Fibroblast of skin of right quadriceps (primary cell): ENCODE results near the gene KLHL40.

Experiments
- DNase-seq: peaks from one replicate; pipeline ENCODE4 v3.0.0-alpha.2; 2013

Gene KLHL40

DNA sequence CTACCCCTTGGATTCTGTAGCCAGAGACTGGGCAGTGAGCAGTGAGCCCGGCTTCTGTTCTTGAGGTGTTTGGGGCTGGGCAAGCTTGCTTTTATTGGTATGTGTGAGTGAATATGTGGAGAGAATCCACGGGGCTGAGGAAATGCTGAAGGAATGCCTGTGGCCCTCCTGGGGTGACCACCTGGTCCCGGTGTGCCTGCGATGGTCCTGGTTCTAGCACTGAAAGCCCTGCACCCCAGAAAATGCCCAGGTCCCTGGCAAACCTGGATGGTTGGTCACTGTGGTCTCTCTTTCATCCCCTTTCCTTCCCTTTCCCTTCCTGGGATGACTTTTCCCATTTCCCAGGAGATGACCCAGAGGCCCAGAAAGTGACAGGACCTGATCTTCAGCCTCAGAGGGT lies 27.7 kb upstream of the KLHL40 start:
- no peak for DNase-seq

DNA sequence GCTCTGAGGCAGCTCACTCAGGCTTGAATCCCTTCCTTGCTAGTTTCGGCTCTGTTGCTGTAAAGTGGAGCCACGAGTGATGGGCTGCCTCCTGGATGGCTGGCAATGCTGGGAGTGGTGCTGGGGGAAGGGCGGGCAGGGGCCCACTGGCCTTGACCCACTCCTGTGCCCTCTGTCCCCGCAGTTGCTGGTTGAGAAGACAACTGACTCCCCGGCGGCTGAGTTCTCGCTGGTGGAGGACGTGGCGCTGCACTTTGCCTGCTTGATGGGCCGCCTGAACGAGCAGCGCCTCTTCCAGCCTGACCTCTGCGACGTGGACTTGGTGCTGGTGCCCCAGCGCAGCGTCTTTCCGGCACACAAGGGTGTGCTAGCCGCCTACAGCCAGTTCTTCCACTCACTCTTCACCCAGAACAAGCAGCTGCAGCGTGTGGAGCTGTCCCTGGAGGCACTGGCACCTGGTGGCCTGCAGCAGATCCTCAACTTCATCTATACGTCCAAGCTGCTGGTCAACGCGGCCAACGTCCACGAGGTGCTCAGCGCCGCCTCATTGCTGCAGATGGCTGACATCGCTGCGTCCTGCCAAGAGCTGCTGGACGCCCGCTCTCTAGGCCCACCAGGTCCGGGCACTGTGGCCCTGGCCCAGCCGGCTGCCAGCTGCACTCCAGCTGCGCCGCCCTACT lies 27.1 kb upstream of the KLHL40 start:
- no peak for DNase-seq

DNA sequence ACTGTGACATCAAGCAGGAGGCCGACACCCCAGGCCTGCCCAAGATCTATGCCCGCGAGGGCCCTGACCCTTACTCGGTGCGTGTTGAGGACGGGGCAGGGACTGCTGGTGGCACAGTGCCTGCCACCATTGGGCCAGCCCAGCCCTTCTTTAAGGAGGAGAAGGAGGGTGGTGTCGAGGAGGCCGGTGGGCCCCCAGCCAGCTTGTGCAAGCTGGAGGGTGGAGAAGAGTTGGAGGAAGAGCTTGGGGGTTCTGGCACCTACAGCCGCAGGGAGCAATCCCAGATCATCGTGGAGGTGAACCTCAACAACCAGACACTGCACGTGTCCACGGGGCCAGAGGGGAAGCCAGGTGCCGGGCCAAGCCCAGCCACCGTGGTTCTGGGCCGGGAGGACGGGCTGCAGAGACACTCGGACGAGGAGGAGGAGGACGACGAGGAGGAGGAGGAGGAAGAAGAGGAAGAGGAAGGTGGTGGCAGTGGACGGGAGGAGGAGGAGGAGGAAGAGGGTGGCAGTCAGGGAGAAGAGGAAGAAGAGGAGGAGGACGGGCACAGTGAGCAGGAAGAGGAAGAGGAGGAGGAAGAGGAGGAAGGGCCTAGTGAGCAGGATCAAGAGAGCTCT lies 26.5 kb upstream of the KLHL40 start:
- DNase-seq: no peak

DNA sequence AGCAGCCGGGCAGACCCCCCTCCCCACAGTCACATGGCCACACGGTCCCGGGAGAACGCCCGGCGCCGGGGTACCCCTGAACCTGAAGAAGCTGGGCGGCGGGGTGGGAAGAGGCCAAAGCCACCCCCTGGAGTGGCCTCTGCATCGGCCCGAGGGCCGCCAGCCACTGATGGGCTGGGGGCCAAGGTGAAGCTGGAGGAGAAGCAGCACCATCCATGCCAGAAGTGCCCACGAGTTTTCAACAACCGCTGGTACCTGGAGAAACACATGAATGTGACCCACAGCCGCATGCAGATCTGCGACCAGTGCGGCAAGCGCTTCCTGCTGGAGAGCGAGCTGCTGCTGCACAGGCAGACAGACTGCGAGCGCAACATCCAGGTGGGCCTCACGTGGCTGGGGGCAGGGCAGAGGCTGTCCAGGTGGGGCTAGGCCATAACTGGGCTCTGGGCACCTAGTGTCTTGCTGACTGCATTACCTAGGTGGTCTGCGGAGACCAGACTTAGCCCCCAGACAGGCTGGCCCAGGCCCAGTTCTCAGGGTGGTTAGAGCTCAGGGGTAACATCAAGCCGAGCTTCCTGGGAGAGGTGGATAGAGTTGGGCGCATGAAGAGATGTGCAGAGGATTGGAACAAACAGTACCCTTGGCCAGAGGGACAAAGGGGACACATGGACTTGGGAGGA lies 25.7 kb upstream of the KLHL40 start:
- DNase-seq: no peak

DNA sequence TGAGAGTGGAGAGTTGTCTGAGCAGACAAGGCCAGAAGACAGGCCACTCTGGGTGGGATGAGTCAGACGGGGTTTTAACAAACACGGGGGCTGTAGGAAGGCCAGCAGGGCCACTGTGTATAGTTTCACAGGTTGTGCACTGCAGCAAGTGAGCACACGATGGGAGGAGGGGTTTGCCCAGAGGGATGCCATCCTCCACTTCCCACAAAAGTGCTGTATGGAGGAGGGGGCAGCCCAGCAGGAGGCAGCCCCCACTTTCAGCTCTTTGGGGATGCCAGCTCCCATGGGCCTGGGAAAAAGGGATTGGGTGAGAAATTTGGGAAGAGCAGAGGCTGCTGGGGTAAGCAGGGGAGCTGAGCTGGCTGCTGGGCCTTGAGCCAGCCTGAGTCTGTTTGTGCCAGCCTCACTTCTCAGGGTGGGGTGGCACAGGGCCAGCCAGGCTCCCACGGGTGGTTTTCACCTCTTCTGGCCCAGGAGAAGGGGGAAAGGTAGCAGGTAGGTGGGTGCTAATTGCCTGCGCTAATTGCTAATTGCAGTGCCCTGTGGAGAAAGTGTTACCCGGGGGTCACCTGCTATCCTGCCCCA lies 25.1 kb upstream of the KLHL40 start:
- no peak for DNase-seq

DNA sequence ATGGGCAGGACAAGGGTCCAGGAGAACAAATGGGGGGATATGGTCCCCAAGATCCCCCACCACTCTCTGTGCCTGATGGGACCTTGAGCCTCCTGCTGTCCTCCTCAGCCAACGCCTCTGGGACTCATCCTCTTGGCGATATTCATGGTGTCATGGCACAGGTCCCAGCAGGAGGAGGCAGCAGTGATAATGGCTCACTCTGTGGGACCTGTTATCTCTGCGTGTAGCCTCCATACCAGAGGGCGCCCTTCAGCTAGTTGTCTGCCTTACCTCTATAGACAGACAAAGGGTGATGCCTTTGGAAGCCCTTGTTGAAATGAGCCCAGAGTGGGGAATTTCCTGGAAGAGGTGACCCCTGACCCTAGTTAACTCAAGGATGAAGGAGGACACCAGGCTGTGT lies 24.4 kb upstream of the KLHL40 start:
- DNase-seq: no peak

DNA sequence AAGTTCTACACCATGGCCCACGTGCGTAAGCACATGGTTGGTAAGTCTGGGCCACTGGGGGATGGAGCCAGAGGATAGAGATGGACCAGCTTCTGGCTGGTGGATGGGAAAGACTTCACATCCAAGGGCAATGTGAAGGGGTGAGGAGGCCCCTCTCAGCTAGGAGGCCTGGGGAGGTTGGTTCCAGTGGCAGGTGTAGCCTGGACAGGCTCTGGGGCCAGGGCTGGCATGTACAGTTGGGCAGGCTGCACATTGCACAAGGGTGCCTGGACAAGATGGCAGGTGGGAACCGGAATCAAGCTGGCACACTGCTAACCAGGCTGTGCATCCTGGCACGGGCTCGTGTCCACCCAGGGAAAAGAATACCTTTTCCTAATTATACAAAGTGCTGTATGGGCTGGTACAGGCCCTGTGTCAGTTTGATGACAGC lies 23.7 kb upstream of the KLHL40 start:
- DNase-seq: no peak

DNA sequence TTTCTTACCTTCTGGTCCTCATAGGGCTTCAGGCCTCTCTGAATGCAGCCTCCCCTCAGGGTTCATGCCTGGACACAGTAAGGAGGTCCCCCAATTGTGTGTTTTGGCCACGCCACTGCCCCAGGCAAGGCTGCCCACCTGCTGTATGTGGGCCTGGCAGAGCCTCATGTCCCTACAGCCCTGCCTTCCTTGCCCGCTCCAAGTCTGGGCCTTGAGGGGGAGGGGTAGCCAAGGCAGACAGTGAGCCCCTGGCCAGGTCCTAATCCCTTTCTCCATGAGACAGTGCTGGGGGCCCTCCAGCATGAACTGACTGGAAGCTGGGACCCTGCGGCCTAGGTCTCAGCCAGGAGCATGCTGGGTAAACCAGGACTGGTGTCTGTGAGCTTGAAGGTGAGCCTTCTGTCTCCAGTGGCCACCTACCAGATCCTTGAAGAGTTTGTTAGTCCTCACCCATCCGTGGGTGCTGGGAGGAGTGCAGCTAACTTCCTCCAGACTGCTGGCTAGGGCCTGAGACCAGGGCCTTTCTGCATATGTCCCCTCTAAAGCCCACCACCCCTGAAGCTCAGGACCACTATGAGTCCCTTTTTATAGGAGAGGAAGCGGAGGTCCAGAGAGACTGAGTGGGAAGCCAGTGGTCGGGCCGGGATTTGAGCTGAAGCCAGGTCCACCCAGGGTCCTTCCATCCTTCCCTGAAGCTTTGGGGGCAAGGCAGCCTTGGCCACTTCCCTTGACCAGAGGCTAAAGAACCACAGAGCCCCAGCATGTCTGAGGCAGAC lies 23.1 kb upstream of the KLHL40 start:
- DNase-seq: no peak

DNA sequence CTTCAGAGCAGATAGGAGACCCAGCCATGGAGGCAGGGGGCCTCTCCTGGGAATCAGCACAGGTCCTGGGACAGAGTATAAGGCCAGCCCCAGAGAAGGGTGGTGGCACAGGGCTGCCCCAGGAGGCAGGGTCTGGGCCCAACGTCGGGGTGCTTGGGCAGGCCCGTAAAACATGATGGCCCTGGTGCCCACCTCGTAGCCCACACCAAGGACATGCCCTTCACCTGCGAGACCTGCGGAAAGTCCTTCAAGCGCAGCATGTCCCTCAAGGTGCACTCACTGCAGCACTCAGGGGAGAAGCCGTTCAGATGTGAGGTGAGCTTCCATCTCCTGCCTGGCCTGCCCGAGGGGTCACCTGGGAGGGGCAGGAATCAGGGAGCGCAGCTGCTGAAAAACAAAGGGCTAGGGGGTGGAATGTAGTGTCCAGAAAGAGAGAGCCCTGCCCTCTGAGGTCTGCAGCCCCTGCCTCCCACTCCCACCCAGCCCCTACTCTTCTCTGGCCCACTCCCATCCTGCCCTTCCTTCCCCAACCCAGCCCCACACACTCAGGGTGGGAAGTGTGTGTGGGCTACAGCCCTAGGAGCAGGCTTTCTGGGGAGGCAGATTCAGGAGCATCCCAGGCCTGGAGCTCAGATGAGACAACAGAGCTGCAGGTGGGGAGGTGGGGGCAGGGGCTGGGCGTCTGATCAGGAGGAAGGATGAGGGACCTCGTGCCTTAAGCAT lies 22.4 kb upstream of the KLHL40 start:
- DNase-seq: no peak

DNA sequence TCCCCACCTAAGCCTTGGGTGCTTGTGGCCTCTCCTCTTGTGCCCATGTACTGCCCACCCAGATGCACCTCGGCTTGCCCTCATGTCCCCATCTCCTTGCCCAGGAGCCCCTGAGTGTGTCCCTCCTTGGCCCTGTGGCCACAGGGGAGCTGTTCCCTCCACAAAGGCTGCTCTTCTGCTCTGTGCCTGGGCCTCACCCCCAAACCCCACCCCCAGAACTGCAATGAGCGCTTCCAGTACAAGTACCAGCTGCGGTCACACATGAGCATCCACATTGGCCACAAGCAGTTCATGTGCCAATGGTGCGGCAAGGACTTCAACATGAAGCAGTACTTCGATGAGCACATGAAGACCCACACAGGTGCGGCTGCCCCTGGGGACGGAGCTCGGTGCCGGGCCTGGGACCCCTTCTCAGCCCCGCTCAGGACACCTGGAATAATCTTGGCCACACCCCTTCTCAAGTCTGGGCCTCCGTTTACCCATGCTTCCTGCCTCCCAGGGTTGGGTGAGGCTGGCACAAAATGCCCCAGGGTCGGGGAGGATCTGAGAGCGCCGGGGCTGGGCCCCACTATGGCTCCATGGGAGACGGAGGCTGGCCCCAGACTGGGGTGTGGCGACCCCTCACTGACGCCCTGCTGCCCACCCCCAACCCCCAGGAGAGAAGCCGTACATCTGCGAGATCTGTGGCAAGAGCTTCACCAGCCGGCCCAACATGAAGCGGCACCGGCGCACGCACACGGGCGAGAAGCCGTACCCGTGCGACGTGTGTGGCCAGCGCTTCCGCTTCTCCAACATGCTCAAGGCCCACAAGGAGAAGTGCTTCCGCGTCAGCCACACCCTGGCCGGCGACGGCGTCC lies 21.5 kb upstream of the KLHL40 start:
- DNase-seq: no peak

DNA sequence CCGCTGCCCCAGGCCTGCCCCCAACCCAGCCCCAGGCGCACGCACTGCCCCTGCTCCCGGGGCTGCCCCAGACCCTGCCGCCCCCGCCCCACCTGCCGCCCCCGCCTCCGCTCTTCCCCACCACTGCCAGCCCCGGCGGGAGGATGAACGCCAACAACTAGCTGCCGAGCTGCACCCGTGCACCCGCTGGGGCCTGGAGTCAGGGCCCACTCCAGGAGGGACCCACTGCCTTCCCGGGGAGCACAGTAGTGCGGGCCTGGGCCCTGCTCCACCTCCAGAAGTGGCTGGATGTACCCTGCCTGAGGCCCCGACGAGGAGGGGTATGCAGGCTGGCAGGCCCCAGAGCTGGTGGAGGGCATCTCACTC lies 20.9 kb upstream of the KLHL40 start:
- no peak for DNase-seq

DNA sequence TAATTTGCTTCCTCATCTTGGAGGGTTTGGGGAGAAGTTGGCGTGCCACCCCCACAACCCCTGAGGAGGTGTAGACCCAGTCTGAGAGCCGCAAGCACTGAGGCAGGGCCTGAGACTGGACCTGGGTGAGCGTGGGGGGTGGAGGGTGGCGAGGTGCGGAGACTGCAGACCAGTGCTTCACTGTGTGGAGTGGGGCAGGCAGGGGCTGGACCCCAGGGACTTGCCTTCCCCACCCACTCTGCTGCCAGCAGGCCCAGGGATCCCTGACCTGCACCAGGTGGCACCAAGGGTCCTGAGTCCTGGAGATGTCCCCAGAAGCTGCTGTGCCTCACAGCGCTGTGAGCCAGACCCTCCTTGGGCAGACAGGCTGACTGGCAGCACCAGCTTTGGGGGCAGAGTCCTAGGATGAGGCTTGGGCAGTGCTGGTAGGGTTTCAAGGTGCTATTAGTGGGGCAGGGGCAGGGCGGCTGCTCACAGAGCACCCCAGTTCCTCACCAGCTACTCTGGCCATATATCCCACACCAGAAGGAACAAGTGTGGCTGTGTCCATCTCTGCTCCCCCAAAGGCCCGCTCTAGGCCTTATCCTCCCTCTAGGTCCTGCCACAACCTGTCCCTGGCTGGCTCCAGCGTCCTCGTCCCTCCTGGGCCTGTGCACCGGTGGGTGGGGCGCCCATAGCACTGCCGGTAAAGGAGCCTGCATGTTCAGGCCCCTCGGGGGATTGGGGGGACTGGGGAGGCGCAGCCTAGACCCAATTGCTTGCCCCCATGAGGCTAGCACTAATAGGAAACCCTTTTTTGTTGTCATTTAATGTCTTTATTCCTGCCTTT lies 20.1 kb upstream of the KLHL40 start:
- DNase-seq: no peak

DNA sequence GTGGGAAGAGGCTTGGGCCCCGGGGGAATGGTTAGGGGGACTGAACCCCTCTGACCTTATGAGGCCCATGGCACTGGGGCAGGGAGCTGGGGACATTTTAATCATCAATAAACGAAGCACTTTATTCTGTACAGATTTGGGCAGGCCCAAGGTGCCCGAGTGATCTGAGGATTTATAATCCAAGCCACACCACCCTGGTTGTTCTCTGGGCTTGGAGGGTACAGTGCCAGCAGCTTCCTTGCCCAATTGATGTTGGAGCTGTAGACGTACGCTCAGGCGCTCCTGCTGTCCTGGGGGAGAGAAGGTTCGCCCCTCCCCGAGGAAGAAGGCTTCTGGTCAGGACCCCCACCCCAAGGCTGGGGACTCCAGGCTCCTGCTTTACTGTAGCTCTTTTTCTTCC lies 19.3 kb upstream of the KLHL40 start:
- DNase-seq: no peak

DNA sequence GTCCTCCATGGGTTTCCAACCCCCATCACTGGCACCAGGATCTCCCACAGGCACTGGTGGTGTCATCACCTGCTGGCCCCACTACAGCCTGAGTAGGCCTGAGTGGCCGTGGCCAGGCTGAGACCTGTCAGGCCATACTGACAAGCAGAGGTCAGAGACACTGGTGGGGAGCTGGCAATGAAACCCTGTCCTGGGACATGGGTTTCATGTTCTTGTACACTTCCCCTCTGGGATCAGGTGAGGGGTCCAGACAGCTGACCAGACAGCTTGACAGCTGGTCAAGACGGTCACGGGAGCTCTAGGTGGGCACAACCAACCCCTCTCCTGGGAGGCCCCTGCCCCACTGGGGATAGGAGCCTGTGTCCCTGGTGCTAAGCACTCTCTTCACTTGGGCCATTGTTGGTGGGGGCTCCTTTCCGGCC lies 18.7 kb upstream of the KLHL40 start:
- no peak for DNase-seq

DNA sequence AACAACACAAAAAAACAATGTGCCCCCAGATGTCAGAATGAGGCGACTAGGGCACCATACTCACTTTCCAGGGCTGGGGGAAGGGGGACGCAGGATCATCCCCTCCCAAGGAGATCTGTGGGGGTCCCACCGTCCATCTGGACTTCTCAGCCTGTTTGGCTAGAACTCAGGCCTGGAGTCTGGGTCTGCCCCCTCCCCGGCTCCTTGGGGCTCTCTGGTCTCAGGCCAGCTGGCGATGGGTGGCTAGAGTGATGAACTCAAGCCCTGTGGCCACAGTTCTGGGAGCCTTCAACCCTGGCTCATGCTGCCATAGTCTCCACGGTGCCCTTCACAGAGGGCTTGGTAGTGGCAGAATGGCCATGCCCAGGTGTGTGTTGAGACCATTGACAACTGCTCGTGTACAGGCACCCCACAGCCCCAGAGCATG lies 18.2 kb upstream of the KLHL40 start:
- no peak for DNase-seq

DNA sequence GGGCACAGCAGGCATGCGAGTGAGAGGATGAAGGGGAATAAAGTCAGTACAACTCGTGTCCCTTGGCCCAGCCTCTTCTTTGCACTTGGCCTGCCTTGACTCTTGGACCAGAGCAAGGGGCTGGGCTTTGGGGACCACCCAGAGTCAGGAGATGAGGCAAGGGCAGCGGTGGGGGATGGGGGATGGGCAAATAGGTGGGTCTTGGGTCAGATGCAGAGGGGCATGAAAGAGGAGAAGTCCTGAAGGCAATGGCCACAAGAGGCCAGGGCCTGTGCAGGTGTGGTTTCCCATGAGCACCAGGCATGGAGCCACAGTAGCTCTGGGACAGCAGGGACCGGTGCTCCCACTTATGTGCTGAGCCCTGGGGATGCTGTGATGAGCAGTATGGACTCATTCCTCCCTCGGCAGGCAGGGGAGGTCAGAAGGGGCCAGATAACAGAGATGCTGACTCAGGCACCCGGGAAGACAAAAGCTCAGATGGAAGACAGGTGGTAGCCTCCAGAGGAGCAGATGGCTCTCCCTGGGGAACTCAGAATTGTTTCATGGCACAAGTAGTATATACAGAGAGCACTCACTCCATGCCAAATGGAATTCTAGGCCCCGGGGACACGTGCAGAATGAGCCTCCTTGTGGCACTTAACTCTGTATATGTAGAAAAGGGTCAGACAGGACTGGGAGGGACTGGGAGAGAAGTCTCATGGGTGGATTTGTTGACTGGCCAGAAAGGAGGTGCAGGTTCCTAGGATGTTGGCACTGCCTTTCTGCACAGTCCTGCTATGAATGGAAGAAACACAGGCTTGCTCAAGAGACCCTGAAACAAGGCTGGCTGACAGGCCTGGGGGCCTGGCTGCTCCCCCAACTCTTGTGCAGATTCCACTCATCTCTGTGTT lies 17.6 kb upstream of the KLHL40 start:
- no peak for DNase-seq

DNA sequence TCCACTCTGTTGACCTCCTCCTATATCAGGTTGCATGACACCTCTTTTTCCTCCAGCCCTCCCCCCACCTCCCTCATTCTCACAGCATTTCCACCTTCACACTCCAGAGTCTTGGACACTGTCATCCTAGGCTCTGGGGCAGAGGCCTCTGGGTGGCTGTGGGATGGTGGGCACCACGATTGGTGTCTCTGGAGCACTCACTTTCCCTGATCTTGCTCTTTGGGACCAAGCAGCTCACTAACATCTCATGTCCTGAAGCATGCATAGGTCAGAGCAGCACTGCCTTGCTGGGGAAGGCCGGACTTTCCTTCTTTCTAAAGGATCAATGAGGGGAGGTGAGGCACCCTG lies 16.9 kb upstream of the KLHL40 start:
- DNase-seq: no peak

DNA sequence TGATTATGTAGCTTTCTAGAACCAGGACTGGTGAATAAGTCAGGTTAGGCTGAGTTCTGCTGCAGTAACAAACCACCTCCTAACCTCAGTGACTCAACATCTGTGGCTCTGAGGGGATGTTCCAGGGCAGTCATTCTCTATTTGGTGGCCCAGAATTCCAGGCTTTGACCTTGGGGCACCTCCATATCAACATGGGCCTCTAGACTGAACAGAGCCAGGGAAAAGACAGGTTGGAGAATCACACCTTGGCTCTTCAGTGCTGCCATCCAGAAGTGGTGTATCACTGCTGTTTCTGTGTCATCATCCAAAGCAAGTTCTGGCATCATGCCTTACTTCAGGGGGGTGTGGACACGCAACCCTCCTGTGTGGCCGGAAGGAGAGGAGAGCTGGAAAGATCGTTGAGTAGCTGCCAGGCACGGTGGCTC lies 16.5 kb upstream of the KLHL40 start:
- no peak for DNase-seq

DNA sequence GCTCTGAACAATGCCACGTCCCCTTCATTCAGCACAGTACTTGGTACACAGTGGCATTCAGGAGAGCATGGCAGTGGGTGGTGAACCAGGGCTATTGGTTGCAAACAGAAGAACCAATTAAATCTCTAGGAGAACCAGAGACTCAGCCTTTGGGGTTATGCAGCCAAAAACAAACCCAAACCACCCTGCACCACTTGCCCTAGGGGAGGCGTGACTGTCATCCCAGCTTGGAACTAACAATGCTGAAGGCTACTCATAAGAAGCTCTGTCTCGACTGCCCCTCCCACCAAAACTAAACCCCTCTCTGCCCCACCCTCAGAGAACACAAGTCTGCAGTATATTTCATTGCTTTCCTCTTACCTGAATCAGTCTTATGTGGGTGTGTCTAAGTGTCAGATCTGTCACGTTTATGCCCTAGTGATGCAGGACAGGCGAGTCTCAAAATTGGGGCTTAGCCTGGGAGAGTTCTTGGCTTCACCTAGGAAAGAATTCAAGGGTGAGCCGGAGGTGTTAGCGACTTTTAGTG lies 15.2 kb upstream of the KLHL40 start:
- DNase-seq: no peak
